ENCODE results near the gene TNP2. TPM values are rescaled to one million over a fixed set of nuclear protein-coding genes. Genes with fewer than 3 reads are reported as not detected.

TNP2 gene
- total RNA-seq, 1 donor from 2014 or later = not detected

DNA sequence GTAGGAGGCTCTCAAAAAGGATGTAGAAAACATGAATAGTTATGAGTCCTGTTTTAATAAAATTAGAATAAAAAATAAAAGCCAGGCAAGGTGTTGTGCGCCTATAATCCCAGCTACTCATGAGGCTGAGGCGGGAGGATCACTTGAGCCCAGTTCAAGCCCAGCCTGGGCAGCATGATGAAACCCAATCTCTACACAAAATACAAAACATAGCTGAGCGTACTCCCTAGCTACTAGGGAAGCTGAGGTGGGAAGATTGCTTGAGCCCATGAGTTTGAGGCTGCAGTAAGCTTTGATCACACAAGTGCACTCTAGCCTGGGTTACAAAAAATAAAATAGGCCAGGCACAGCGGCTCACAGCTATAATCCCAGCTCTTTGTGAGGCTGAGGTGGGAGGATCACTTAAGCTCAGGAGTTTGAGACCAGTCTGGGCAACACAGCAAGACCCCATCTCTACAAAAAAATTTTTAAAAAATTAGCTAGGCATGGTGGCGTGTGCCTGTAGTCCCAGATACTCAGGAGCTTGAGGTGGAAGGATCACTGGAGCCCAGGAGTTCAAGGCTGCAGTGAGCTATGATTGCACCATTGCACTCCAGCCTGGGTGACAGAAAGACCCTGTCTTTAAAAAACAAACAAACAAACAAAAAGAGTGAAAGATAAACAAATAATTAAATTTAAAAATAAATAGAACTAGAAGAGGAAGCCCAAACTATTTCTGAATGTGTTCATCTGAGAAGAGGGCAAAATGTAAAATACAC is 29.2 kb upstream of the TNP2 start:
- peaks cover 0 to 11% of the 10 kb centered on the region in 2 donors for H3K4me1 ChIP-seq
- H3K27ac ChIP-seq = peak overlapping the region in 1 of 2 donors; percentile 26
- H3K36me3 ChIP-seq = no peaks in the 10 kb centered on the region
- intact Hi-C loops (cut with DNase I) = no loop called here
- TF ChIP-seq CTCF (IDR thresholded peaks at IDR 0.05) = no peak
- H3K9me3 ChIP-seq = no peaks in the 10 kb centered on the region
- H3K4me3 ChIP-seq = peak overlapping the region; percentile 42 to 45
- DNase-seq (ENCODE audit: low spot score in 2 of 2) = no peak
- no peaks in the 10 kb centered on the region for H3K27me3 ChIP-seq

DNA sequence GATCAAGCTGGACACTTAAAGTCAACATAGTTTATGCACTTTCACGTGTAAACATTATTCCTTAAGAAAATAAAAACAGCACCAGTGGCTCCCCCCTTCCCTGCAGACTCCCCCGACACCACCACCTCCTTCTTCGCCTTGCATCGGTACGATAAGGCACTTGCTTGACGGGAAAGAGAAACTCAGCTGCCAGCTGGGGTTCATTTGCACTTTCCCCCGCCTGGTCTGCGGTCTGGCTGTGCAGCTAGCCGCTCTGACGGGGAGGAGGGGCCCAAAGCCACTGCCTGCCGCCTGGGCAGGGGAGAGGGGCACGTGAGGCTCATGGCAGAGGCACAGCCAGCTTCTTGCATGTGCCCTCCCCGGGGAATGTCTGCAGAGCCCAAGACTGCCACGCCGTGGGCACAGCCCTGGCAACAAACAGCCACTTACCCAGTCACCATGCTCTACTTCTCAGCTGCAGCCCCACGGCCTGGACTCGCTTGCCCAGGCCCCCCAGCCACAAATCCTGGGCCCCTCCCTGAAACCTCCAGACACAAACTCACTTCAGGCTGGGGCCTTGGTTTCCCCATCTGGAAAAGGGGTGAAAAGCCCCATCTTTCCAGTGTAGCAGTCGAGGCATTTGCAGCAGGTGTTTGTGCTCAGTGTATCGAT is 28.5 kb upstream of the TNP2 start:
- H3K27ac ChIP-seq = peak overlapping the region in 1 of 2 donors; percentile 26

GRCh38 chr16:11296706-11297491 is 27.8 kb upstream of the TNP2 start:
- Histone ChIP-seq H3K4me1 (peaks cover 0 to 11% of the 10 kb centered on the region in 2 donors), H3K27ac (no peak overlapping the region), H3K36me3 (no peaks in the 10 kb centered on the region), H3K9me3 (no peaks in the 10 kb centered on the region), H3K27me3 (no peaks in the 10 kb centered on the region), H3K4me3 (peak overlapping the region; percentile 42 to 45)
- no peak for DNase-seq (ENCODE audit: low spot score in 2 of 2)
- intact Hi-C loops (cut with DNase I) = loop anchor here (2.0 kb wide), 1 partner anchor 324 kb away; no protein-coding TSS in a partner anchor
- TF ChIP-seq CTCF (IDR thresholded peaks at IDR 0.05) = no peak

More for the DNA sequence above, 28.5 kb upstream of the TNP2 start:
- DNase-seq (ENCODE audit: low spot score in 2 of 2) = peak; percentile 56 to 85
- no peaks in the 10 kb centered on the region for H3K9me3 ChIP-seq
- H3K27me3 ChIP-seq = no peaks in the 10 kb centered on the region
- no peaks in the 10 kb centered on the region for H3K36me3 ChIP-seq
- H3K4me1 ChIP-seq = peaks cover 0 to 11% of the 10 kb centered on the region in 2 donors
- TF ChIP-seq CTCF (IDR thresholded peaks at IDR 0.05) = peak in 2 of 3 experiments; percentile 16 to 41
- intact Hi-C loops (cut with DNase I) = loop anchor here (2.0 kb wide), 1 partner anchor 325 kb away; no protein-coding TSS in a partner anchor
- H3K4me3 ChIP-seq = peak overlapping the region; percentile 42 to 45

GRCh38 chr16:11296351-11296705 is 27.2 kb upstream of the TNP2 start:
- Histone ChIP-seq H3K27me3 (no peaks in the 10 kb centered on the region), H3K27ac (no peak overlapping the region), H3K36me3 (no peaks in the 10 kb centered on the region), H3K9me3 (no peaks in the 10 kb centered on the region), H3K4me3 (no peak overlapping the region), H3K4me1 (peaks cover 0 to 11% of the 10 kb centered on the region in 2 donors)
- TF ChIP-seq CTCF (IDR thresholded peaks at IDR 0.05) = no peak
- intact Hi-C loops (cut with DNase I) = loop anchor here (2.0 kb wide), 1 partner anchor 324 kb away; no protein-coding TSS in a partner anchor
- DNase-seq (ENCODE audit: low spot score in 2 of 2) = no peak

DNA sequence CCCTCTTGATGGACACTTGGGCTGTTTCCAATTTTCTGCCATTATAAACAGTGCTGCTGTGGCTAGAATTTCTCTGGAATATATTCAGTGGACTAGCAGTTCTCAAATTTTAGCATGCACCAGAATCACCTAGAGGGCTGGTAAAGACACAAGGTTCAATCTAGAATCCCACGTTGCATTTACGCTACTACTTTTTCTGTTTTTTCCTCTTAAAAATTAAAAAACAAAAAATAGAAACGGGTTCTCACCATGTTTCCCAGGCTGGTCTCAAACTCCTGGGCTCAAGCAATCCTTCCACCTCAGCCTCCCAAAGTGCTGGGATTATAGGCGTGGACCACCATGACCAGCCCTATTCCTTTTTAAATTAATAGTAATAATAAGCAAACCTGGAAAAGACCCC is 26.5 kb upstream of the TNP2 start:
- Histone ChIP-seq H3K27me3 (no peaks in the 10 kb centered on the region), H3K4me1 (peaks cover 0 to 11% of the 10 kb centered on the region in 2 donors), H3K4me3 (no peak overlapping the region), H3K9me3 (no peaks in the 10 kb centered on the region), H3K27ac (no peak overlapping the region), H3K36me3 (no peaks in the 10 kb centered on the region)
- TF ChIP-seq CTCF (IDR thresholded peaks at IDR 0.05) = no peak
- intact Hi-C loops (cut with DNase I) = loop anchor here (2.0 kb wide), 1 partner anchor 323 kb away; no protein-coding TSS in a partner anchor
- DNase-seq (ENCODE audit: low spot score in 2 of 2) = no peak
